ENCODE results near the gene CCL18. TPM values are rescaled to one million over a fixed set of nuclear protein-coding genes. Genes with fewer than 3 reads are reported as not detected.
"Not testable (repeated sequence)": the region's sequence is repeated elsewhere in the genome, so short reads cannot be mapped to it uniquely, and the experiment has no call there.

The CCL18 gene
- total and polyA plus RNA-seq, 9 of the 15 experiments (the other 6 are each of a cell fraction or from before 2014, with no cell fraction given): not detected

DNA sequence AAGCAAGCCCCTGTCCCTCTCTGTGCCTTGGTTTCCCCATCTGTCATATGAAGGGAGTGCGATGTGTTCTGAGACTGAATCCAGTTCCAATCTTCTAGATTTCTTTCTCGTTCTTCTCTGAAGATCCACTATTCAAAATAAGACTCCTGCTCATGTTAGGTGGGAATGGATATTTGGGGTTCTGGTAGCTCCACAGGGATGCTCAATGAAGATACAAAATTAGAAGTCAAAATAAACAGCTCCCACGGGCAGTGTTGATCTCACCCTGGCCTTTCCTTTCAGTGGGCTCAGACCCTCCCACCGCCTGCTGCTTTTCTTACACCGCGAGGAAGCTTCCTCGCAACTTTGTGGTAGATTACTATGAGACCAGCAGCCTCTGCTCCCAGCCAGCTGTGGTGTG, 40.2 kb downstream of the CCL18 start:
- H3K4me1 ChIP-seq (replicated peaks in 1 of 2; ENCODE audit: control insufficient read depth in 2 of 2, insufficient read depth in 2 of 2, low read length in 2 of 2); H3K27me3 ChIP-seq (ENCODE audit: control insufficient read depth in 2 of 2, insufficient read depth in 2 of 2, low read length in 2 of 2); in situ Hi-C loops (cut with MboI); H3K9me3 ChIP-seq (replicated peaks; ENCODE audit: control insufficient read depth, insufficient read depth, low read depth, low read length); CTCF ChIA-PET (ENCODE audit: low intra/inter-chr PET ratio); H3K27ac ChIP-seq (ENCODE audit: extremely low read depth, low read depth, low read length); H2AFZ ChIP-seq (ENCODE audit: low read depth, low read length); POLR2A ChIA-PET; DNase-seq (ENCODE audit: extremely low read depth in 1 of 4, low spot score in 3 of 4); H3K36me3 ChIP-seq (ENCODE audit: control insufficient read depth, insufficient read depth, low read length); BruUV-seq (replicated peaks); H3K79me2 ChIP-seq (ENCODE audit: control insufficient read depth, insufficient read depth, low read length); FAIRE-seq; H3K9ac ChIP-seq (ENCODE audit: insufficient read depth in 1 of 2, low read depth in 2 of 2, low read length in 2 of 2); H4K20me1 ChIP-seq (replicated peaks; ENCODE audit: control insufficient read depth, insufficient read depth, low read length); H3K9me1 ChIP-seq (ENCODE audit: control insufficient read depth, insufficient read depth, low read length); intact Hi-C loops (cut with micrococcal nuclease); H3K4me2 ChIP-seq (ENCODE audit: insufficient read depth, low read length); H3K4me3 ChIP-seq; ATAC-seq: not testable (repeated sequence)
- WGBS (ENCODE audit: insufficient coverage, low coverage, missing lambda C conversion rate): 0% methylated on average over 2 of the region's 7 CpGs

GRCh38 chr17:36104701-36105181, 40.7 kb downstream of the CCL18 start:
- Histone ChIP-seq H3K79me2 (ENCODE audit: control insufficient read depth, insufficient read depth, low read length) (no peaks in the 10 kb centered on the region), H3K4me2 (ENCODE audit: insufficient read depth, low read length) (no peak overlapping the region), H3K27ac (ENCODE audit: extremely low read depth, low read depth, low read length) (no peak overlapping the region), H3K36me3 (ENCODE audit: control insufficient read depth, insufficient read depth, low read length) (no peaks in the 10 kb centered on the region), H3K4me3 (no peak overlapping the region), H3K9me1 (ENCODE audit: control insufficient read depth, insufficient read depth, low read length) (no peaks in the 10 kb centered on the region), H3K4me1 (replicated peaks in 1 of 2; ENCODE audit: control insufficient read depth in 2 of 2, insufficient read depth in 2 of 2, low read length in 2 of 2) (no peaks in the 10 kb centered on the region), H2AFZ (ENCODE audit: low read depth, low read length) (no peak overlapping the region), H3K9ac (ENCODE audit: insufficient read depth in 1 of 2, low read depth in 2 of 2, low read length in 2 of 2) (no peak overlapping the region), H4K20me1 (replicated peaks; ENCODE audit: control insufficient read depth, insufficient read depth, low read length) (no peaks in the 10 kb centered on the region), H3K9me3 (replicated peaks; ENCODE audit: control insufficient read depth, insufficient read depth, low read depth, low read length) (no peaks in the 10 kb centered on the region), H3K27me3 (ENCODE audit: control insufficient read depth in 2 of 2, insufficient read depth in 2 of 2, low read length in 2 of 2) (no peaks in the 10 kb centered on the region)
- no peak for ATAC-seq
- intact Hi-C loops (cut with micrococcal nuclease): no loop called here
- DNase-seq (ENCODE audit: extremely low read depth in 1 of 4, low spot score in 3 of 4): no peak
- ChIA-PET POLR2A (no interaction called here), CTCF (ENCODE audit: low intra/inter-chr PET ratio) (no interaction called here)
- in situ Hi-C loops (cut with MboI): no loop called here
- WGBS (ENCODE audit: insufficient coverage, low coverage, missing lambda C conversion rate): 3% methylated on average over 4 of the region's 4 CpGs
- FAIRE-seq: no peak
- BruUV-seq (replicated peaks): no TSS peak
- TF ChIP-seq SIX5 (IDR thresholded peaks at IDR 0.05; ENCODE audit: borderline replicate concordance in 1 of 2, insufficient read depth in 1 of 2, low read depth in 1 of 2, low read length in 2 of 2) (no peak), ZNF764 (CRISPR knock-in tag; IDR thresholded peaks at IDR 0.05; ENCODE audit: low read depth) (no peak), MTA3 (IDR thresholded peaks at IDR 0.05; ENCODE audit: borderline replicate concordance) (no peak), ZNF316 (IDR thresholded peaks at IDR 0.05) (no peak), ERF (CRISPR knock-in tag; IDR thresholded peaks at IDR 0.05) (no peak), RBM25 (IDR thresholded peaks at IDR 0.05; ENCODE audit: low read depth, low read length, severe bottlenecking) (no peak), NR2C1 (IDR thresholded peaks at IDR 0.05) (no peak), NR2C1 (tag; IDR thresholded peaks at IDR 0.05) (no peak), ZBTB7A (IDR thresholded peaks at IDR 0.05; ENCODE audit: borderline replicate concordance, control insufficient read depth, low read depth, low read length) (no peak), E2F1 (CRISPR knock-in tag; IDR thresholded peaks at IDR 0.05) (no peak), ETV6 (IDR thresholded peaks at IDR 0.05; ENCODE audit: borderline replicate concordance in 1 of 2, low read depth in 2 of 2, low read length in 1 of 2) (no peak), ETV6 (CRISPR knock-in tag; IDR thresholded peaks at IDR 0.05; ENCODE audit: borderline replicate concordance) (no peak), ETV1 (tag; conservative IDR thresholded peaks at IDR 0.05; ENCODE audit: low read depth) (no peak), CTBP1 (IDR thresholded peaks at IDR 0.05; ENCODE audit: borderline replicate concordance) (no peak)
- TF ChIP-seq, protein P1, sequence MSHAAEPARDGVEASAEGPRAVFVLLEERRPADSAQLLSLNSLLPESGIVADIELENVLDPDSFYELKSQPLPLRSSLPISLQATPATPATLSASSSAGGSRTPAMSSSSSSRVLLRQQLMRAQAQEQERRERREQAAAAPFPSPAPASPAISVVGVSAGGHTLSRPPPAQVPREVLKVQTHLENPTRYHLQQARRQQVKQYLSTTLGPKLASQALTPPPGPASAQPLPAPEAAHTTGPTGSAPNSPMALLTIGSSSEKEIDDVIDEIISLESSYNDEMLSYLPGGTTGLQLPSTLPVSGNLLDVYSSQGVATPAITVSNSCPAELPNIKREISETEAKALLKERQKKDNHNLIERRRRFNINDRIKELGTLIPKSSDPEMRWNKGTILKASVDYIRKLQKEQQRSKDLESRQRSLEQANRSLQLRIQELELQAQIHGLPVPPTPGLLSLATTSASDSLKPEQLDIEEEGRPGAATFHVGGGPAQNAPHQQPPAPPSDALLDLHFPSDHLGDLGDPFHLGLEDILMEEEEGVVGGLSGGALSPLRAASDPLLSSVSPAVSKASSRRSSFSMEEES (CRISPR knock-in tag; IDR thresholded peaks at IDR 0.05): no peak
